ENCODE measurements around the gene TRAF5.
"Not testable (repeated sequence)": the region's sequence is repeated elsewhere in the genome, so short reads cannot be mapped to it uniquely, and the experiment has no call there.

The TRAF5 gene

GRCh38 chr1:211382182-211382713 lies 55.6 kb downstream of the TRAF5 start:
- no peak for DNase-seq

GRCh38 chr1:211382714-211383480 lies 56.3 kb downstream of the TRAF5 start:
- DNase-seq = peak; percentile 90

DNA sequence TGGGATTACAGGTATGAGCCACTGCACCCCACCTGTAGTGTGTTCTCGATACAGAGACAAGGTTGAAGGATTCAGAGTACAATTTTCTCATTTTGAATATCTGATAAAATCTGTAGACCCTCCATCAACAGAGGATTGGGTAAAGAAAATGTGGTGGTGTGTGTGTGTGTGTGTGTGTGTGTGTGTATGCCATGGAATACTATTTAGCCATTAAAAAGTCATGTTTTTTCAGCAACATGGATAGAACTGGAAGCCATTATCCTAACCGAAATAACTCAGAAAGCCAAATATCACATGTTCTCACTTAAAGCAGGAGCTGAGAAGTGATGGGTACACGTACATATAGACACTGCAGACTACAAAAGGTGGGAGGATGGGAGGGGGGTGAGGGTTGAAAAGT lies 57.9 kb downstream of the TRAF5 start:
- DNase-seq = no peak

DNA sequence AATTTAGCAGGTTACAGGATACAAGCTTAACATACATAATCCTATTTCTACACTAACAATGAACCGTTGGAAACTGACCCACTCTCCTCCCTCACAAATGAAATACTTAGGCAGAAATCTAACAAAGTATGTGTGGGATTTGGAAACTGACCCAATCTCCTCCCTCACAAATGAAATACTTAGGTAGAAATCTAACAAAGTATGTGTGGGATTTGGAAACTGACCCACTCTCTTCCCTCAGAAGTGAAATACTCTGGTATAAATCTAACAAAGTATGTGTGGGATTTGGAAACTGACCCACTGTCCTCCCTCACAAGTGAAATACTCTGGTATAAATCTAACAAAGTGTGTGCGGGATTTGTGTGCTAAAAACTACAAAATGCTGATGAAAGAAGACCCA lies 60.3 kb downstream of the TRAF5 start:
- no peak for DNase-seq

GRCh38 chr1:211390829-211391228 lies 64.2 kb downstream of the TRAF5 start:
- not testable (repeated sequence) for DNase-seq

DNA sequence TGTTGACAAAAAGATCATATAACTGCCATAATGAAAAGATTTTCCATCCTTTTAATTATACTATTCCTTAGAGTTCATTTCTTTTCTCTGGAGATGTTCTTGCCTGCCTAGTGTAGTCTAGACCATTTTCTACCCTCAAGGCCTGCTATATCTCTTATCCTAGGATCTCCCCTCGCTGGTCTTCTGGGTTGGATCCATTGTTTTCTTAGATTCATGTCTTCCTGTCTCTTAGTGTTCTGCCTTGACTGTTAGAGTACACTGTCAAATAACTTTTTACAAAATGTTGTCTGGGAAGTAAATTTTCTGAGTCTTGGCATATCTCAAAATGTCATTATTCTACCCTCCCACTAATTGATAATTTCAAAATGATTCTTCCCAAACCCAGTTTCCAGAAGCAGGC lies 66.6 kb downstream of the TRAF5 start:
- DNase-seq = no peak

GRCh38 chr1:211398266-211398930 lies 71.8 kb downstream of the TRAF5 start:
- not testable (repeated sequence) for DNase-seq

- not testable (repeated sequence) for DNase-seq
These were observed 73.3 kb downstream of the TRAF5 start for GRCh38 chr1:211399851-211400393.

- not testable (repeated sequence) for DNase-seq
These were observed 75.1 kb downstream of the TRAF5 start for GRCh38 chr1:211401751-211402150.

- DNase-seq = not testable (repeated sequence)
These were observed 79.5 kb downstream of the TRAF5 start for GRCh38 chr1:211406086-211406485.

- DNase-seq = not testable (repeated sequence)
These were observed 81.1 kb downstream of the TRAF5 start for GRCh38 chr1:211407749-211408148.

- DNase-seq = no peak
These were observed 85.0 kb downstream of the TRAF5 start for GRCh38 chr1:211411639-211412038.

DNA sequence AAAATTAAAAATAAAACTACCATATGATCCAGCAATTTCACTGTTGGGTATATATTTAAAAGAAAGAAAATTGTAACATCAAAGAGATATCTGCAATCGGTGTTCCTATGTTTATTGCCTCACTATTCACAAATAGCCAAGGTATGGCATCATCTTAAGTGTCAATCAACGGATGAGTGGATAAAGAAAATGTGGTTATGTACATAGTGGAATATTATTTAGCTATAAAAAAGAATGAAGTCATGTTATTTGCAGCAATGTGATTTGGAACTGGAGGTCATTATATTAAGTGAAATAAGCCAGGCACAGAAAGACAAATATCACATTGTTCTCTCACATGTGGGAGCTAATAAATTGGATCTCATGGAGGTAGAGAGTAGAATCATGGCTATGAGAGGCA lies 89.1 kb downstream of the TRAF5 start:
- DNase-seq = no peak

GRCh38 chr1:211416246-211416627 lies 89.6 kb downstream of the TRAF5 start:
- not testable (repeated sequence) for DNase-seq

DNA sequence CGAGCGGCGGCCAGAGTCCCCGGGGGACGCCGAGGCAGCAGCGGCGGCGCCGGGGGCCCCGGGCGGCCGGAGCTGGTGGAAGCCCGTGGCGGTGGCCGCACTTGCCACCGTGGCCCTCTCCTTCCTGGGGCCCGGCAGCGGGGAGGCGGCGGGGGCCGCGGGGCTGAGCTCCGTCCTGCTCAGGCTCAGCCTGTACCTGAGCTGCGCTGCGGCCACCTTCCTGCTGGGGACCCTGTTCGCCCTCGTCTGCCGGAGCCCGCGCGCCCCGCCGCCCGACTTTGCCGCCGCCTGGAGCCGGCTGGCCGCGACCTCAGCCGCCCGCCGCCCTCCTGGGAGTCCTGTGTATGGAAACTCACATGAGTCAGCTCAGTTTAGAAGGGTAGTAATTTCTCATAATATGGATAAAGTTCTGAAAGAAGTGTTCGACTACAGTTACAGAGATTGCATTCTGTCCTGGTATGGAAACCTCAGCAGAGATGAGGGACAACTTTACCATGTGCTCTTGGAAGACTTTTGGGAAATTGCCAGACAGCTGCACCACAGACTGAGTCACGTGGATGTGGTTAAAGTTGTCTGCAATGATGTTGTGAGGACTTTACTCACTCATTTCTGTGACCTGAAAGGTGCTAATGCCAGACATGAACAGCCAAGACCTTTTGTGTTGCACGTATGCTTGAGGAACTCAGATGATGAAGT lies 90.1 kb downstream of the TRAF5 start:
- DNase-seq = peak; percentile 16

- no peak for DNase-seq
These were observed 93.8 kb downstream of the TRAF5 start for GRCh38 chr1:211420389-211420788.

GRCh38 chr1:211420845-211421454 lies 94.3 kb downstream of the TRAF5 start:
- DNase-seq = no peak

- no peak for DNase-seq
These were observed 97.4 kb downstream of the TRAF5 start for GRCh38 chr1:211424018-211424417.

Data from NCI-H510A (cell line).